GM18858 (cell line): Measurements from ENCODE around the gene AK5.
"Not testable (repeated sequence)": the region's sequence is repeated elsewhere in the genome, so short reads cannot be mapped to it uniquely, and the experiment has no call there.

Source experiments
- ATAC-seq: cut with Tn5 transposase; IDR thresholded peaks from one replicate; pipeline ENCODE4 v1.9.1; 2021; ENCODE audit not compliant: unreplicated experiment

AK5 gene

GRCh38 chr1:77489910-77490309 lies 208.1 kb downstream of the AK5 start:
- no peak for ATAC-seq

GRCh38 chr1:77494026-77494425 lies 212.2 kb downstream of the AK5 start:
- no peak for ATAC-seq

GRCh38 chr1:77498918-77499317 lies 217.1 kb downstream of the AK5 start:
- no peak for ATAC-seq

GRCh38 chr1:77499466-77499865 lies 217.6 kb downstream of the AK5 start:
- ATAC-seq = no peak

- no peak for ATAC-seq
Measured at GRCh38 chr1:77504986-77505385, 223.2 kb downstream of the AK5 start.

- no peak for ATAC-seq
Measured at GRCh38 chr1:77506771-77507170, 225.0 kb downstream of the AK5 start.

GRCh38 chr1:77509051-77509492 lies 227.3 kb downstream of the AK5 start:
- ATAC-seq = no peak

- ATAC-seq = no peak
Measured at GRCh38 chr1:77509898-77510297, 228.1 kb downstream of the AK5 start.

- no peak for ATAC-seq
Measured at GRCh38 chr1:77511440-77511840, 229.6 kb downstream of the AK5 start.

GRCh38 chr1:77512650-77513049 lies 230.8 kb downstream of the AK5 start:
- ATAC-seq = not testable (repeated sequence)

- ATAC-seq = no peak
Measured at GRCh38 chr1:77513839-77514763, 232.3 kb downstream of the AK5 start.

- ATAC-seq = no peak
Measured at GRCh38 chr1:77514921-77515776, 233.3 kb downstream of the AK5 start.

- no peak for ATAC-seq
Measured at GRCh38 chr1:77516106-77516505, 234.3 kb downstream of the AK5 start.

GRCh38 chr1:77524038-77524437 lies 242.2 kb downstream of the AK5 start:
- no peak for ATAC-seq

GRCh38 chr1:77531149-77531548 lies 249.3 kb downstream of the AK5 start:
- ATAC-seq = not testable (repeated sequence)

- ATAC-seq = not testable (repeated sequence)
Measured at GRCh38 chr1:77531596-77532280, 249.9 kb downstream of the AK5 start.

GRCh38 chr1:77532641-77533040 lies 250.8 kb downstream of the AK5 start:
- no peak for ATAC-seq

- ATAC-seq = no peak
Measured at GRCh38 chr1:77533660-77534305, 252.0 kb downstream of the AK5 start.

GRCh38 chr1:77534456-77534855 lies 252.6 kb downstream of the AK5 start:
- ATAC-seq = no peak

- ATAC-seq = no peak
Measured at GRCh38 chr1:77536813-77537212, 255.0 kb downstream of the AK5 start.
